ENCODE results near the gene CHST11. TPM values are rescaled to one million over a fixed set of nuclear protein-coding genes. Genes with fewer than 3 reads are reported as not detected.

The CHST11 gene
- total and polyA plus RNA-seq, 2 of the 4 experiments (the other 2 are of a cell fraction): 1.4 to 2.7 TPM

GRCh38 chr12:104750061-104750460 is 293.3 kb downstream of the CHST11 start:
- no peak overlapping the region for H3K9ac ChIP-seq (ENCODE audit: low read depth, low read length)
- H4K20me1 ChIP-seq (ENCODE audit: insufficient read depth, low read length): no peaks in the 10 kb centered on the region
- no peak overlapping the region for H2AFZ ChIP-seq (replicated peaks; ENCODE audit: low read length, poor library complexity)
- H3K56ac ChIP-seq (ENCODE audit: extremely low read depth, insufficient read depth, low read length): no peak overlapping the region
- H3K14ac ChIP-seq (replicated peaks; ENCODE audit: low read depth, low read length): peak overlapping the region; percentile 78; the same call in 1 of the 2 replicates
- H3K9me1 ChIP-seq (ENCODE audit: insufficient read depth, low read length): peaks cover 4% of the 10 kb centered on the region
- H3K23ac ChIP-seq (ENCODE audit: low read depth, low read length): no peak overlapping the region
- peak; percentile 77 for ATAC-seq (ENCODE audit: low read depth)
- H3K4me2 ChIP-seq (ENCODE audit: low read depth, low read length): peak overlapping the region; percentile 28; the same call in 1 of the 2 replicates
- no peak overlapping the region for H3K27ac ChIP-seq (ENCODE audit: insufficient read depth, low read length)
- POLR2A ChIA-PET (ENCODE audit: unreplicated experiment): no interaction called here
- no peak overlapping the region for H4K91ac ChIP-seq (ENCODE audit: insufficient read depth, low read depth, low read length)
- CTCF ChIA-PET: no interaction called here
- no peak overlapping the region; the same call in 1 of the 2 replicates for H2BK20ac ChIP-seq (ENCODE audit: low read depth, low read length)
- H3K36me3 ChIP-seq (ENCODE audit: control insufficient read depth, insufficient read depth, low read length): no peaks in the 10 kb centered on the region
- peaks cover 1% of the 10 kb centered on the region; the same call in 1 of the 2 replicates for H3K27me3 ChIP-seq (ENCODE audit: control insufficient read depth, insufficient read depth, low read length)
- peak; percentile 75 for DNase-seq
- dilution Hi-C loops (cut with HindIII; ENCODE audit: low sequenced_read_pairs, unreplicated experiment) (no loop called here), intact Hi-C loops (cut with micrococcal nuclease) (no loop called here), in situ Hi-C loops (cut with MboI; ENCODE audit: low sequenced_read_pairs) (no loop called here)
- H2BK5ac ChIP-seq (ENCODE audit: low read depth, low read length, poor library complexity, severe bottlenecking): no peak overlapping the region
- H2BK120ac ChIP-seq (ENCODE audit: low read depth, low read length): peak overlapping the region; percentile 65; the same call in 1 of the 2 replicates
- no peak overlapping the region for H4K5ac ChIP-seq (ENCODE audit: low read depth, low read length)
- H3K79me1 ChIP-seq (ENCODE audit: low read depth in 1 of 2, low read length in 2 of 2): no peaks in the 10 kb centered on the region
- H3K4me3 ChIP-seq (ENCODE audit: insufficient read depth, low read depth, low read length): no peak overlapping the region
- peak overlapping the region; percentile 59; the same call in 1 of the 2 replicates for H3K4ac ChIP-seq (ENCODE audit: low read depth, low read length)
- WGBS, 2 experiments (ENCODE audit: extremely low coverage in 2 of 2, insufficient read length in 1 of 2): no CpG with 5 or more reads among the region's 5 CpGs
- peak overlapping the region in 1 of 2 experiments; percentile 37; a peak in 1 of 4 replicates for H4K8ac ChIP-seq (ENCODE audit: low read depth in 2 of 2, low read length in 2 of 2)
- H3K4me1 ChIP-seq (ENCODE audit: control insufficient read depth, insufficient read depth, low read length): peaks cover 4% of the 10 kb centered on the region
- H2AK5ac ChIP-seq (ENCODE audit: low read depth, low read length): no peak overlapping the region
- no peak overlapping the region; the same call in 1 of the 2 replicates for H3K18ac ChIP-seq (ENCODE audit: low read depth, low read length)
- TF ChIP-seq NFE2L2 (IDR thresholded peaks at IDR 0.05; ENCODE audit: low read depth, low read length) (no peak), MXI1 (IDR thresholded peaks at IDR 0.05; ENCODE audit: borderline replicate concordance, low read depth, low read length) (no peak), RCOR1 (IDR thresholded peaks at IDR 0.05; ENCODE audit: insufficient replicate concordance, low read length) (no peak), MAFK (IDR thresholded peaks at IDR 0.05; ENCODE audit: low read depth, low read length) (no peak)
- TF ChIP-seq, protein P1, sequence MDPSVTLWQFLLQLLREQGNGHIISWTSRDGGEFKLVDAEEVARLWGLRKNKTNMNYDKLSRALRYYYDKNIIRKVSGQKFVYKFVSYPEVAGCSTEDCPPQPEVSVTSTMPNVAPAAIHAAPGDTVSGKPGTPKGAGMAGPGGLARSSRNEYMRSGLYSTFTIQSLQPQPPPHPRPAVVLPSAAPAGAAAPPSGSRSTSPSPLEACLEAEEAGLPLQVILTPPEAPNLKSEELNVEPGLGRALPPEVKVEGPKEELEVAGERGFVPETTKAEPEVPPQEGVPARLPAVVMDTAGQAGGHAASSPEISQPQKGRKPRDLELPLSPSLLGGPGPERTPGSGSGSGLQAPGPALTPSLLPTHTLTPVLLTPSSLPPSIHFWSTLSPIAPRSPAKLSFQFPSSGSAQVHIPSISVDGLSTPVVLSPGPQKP (IDR thresholded peaks at IDR 0.05; ENCODE audit: borderline replicate concordance, low read depth, low read length): no peak
- no peak overlapping the region for H2AK9ac ChIP-seq (replicated peaks; ENCODE audit: low read depth, low read length, poor library complexity)
- no peak overlapping the region for H2BK15ac ChIP-seq (ENCODE audit: low read depth, low read length)
- no TSS peak for BruUV-seq (replicated peaks)
- H3K9me3 ChIP-seq (ENCODE audit: control insufficient read depth, insufficient read depth, low read length): no peaks in the 10 kb centered on the region
